ENCODE measurements around the gene AGRN.

GRCh38 chr1:1061682-1062345, 41.9 kb downstream of the AGRN start:
- TF ChIP-seq CTCF (conservative IDR thresholded peaks at IDR 0.05) (no peak), ZFX (IDR thresholded peaks at IDR 0.05) (no peak)
